MCF 10A (cell line): ENCODE results near the gene SIGLEC8. TPM values are rescaled to one million over a fixed set of nuclear protein-coding genes. Genes with fewer than 3 reads are reported as not detected.
"Not testable (repeated sequence)": the region's sequence is repeated elsewhere in the genome, so short reads cannot be mapped to it uniquely, and the experiment has no call there.

ENCODE experiments used
- BruUV-seq: library from RNA; stranded (reverse); fragments of 400-500 nt; replicated peaks from 2 replicates; lab custom pipeline; 2021; lab: Mats Ljungman, UMichigan
- CTCF ChIA-PET: fragments of 300-600 bp; sonication (Branson Sonifier 250); formaldehyde crosslinking; extraction: SDS; loops from one replicate; lab custom pipeline; 2021; ENCODE audit warnings: antibody characterized with exemption, inconsistent platforms; lab: Yijun Ruan, JAX
- POLR2A ChIA-PET: fragments of 300-600, 350-650 bp; sonication (Branson Sonifier 250); formaldehyde crosslinking; extraction: SDS; loops from one replicate; lab custom pipeline; 2020; ENCODE audit warnings: antibody characterized with exemption, inconsistent platforms; lab: Yijun Ruan, JAX
- DNase-seq: peaks from one replicate; pipeline ENCODE4 v3.0.0-alpha.2; 2018; ENCODE audit not compliant: unreplicated experiment
- H3K27ac Mint-ChIP-seq: one replicate; pipeline ENCODE4 v1.8.0; 2022; ENCODE audit warnings: mild to moderate bottlenecking, low read depth, mixed read lengths; ENCODE audit not compliant: unreplicated experiment
- H3K27me3 Mint-ChIP-seq: one replicate; pipeline ENCODE4 v1.8.0; 2022; ENCODE audit warnings: mixed read lengths; ENCODE audit not compliant: insufficient read depth, unreplicated experiment
- H3K36me3 Mint-ChIP-seq: one replicate; pipeline ENCODE4 v1.8.0; 2022; ENCODE audit warnings: mild to moderate bottlenecking, moderate library complexity, mixed read lengths; ENCODE audit not compliant: insufficient read depth, unreplicated experiment
- H3K4me1 Mint-ChIP-seq: one replicate; pipeline ENCODE4 v1.8.0; 2022; ENCODE audit warnings: mixed read lengths; ENCODE audit not compliant: insufficient read depth, unreplicated experiment
- H3K4me3 Mint-ChIP-seq: one replicate; pipeline ENCODE4 v1.8.0; 2022; ENCODE audit warnings: mild to moderate bottlenecking, moderate library complexity, mixed read lengths; ENCODE audit not compliant: unreplicated experiment
- H3K9me3 Mint-ChIP-seq: one replicate; pipeline ENCODE4 v1.8.0; 2022; ENCODE audit warnings: mixed read lengths; ENCODE audit not compliant: unreplicated experiment
- CTCF ChIP-seq: fragments of 200-600 bp; IDR thresholded peaks from one replicate; pipeline ENCODE4 v1.8.0; 2022; ENCODE audit warnings: antibody characterized with exemption, mild to moderate bottlenecking; ENCODE audit not compliant: unreplicated experiment
- intact Hi-C: fragments of 100-400 bp; cut with micrococcal nuclease; formaldehyde crosslinking; loops from 2 replicates; pipeline ENCODE4 v1.14.1; 2022
- total RNA-seq: library from RNA; stranded (reverse); gene quantifications from 2 replicates; pipeline ENCODE4 v1.2.3, GENCODE V29; 2022

SIGLEC8 gene
- total RNA-seq, 1 experiment from 2014 or later = not detected

DNA sequence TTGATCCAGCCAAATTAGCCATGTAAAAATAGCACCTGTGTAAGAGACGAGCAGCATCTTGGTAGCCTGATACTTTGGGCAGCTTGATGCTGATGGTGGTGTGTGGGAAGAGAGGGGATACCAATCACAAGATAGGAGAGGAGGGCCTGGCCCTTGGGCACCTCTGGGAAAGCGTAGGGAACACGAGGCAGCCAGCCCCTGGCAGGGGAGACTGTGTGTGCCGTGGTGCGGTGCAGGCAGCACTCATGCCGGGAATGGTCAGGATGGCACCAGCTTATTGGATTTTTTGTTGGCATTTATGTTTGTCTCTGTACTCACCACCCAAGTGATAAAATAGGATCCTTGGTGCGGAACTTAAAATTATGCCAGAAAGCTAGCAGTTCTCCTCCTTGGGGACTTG is 10.2 kb downstream of the SIGLEC8 start:
- CTCF ChIA-PET = interaction anchor here (0.7 to 0.9 kb wide), 2 partner anchors 10 to 25 kb away, joined by 3 read pairs; no protein-coding TSS in a partner anchor
- no peaks in the 10 kb centered on the region for H3K36me3 Mint-ChIP-seq

DNA sequence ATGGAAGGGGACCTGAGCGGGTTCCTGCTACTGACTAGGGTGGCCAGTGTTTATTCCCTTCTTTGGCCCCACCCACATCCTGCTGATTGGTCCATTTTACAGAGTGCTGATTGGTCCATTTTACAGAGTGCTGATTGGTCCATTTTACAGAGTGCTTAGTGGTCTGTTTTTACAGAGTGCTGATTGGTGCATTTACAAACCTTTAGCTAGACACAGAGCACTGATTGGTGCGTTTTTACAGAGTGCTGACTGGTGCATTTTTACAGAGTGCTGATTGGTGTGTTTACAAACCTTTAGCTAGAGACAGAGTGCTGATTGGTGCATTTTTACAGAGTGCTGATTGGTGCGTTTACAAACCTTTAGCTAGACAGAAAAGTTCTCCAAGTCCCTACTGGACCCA is 10.7 kb downstream of the SIGLEC8 start:
- BruUV-seq, H3K4me1 Mint-ChIP-seq, POLR2A ChIA-PET, H3K36me3 Mint-ChIP-seq, H3K27ac Mint-ChIP-seq, H3K27me3 Mint-ChIP-seq, intact Hi-C loops, H3K9me3 Mint-ChIP-seq, DNase-seq, H3K4me3 Mint-ChIP-seq: not testable (repeated sequence)
- CTCF ChIA-PET = interaction anchor here (0.6 to 1.8 kb wide), 6 partner anchors 10 to 1898 kb away, joined by 3 to 8 read pairs (median 4); no protein-coding TSS in a partner anchor

More for the DNA sequence above, 10.2 kb downstream of the SIGLEC8 start:
- H3K27me3 Mint-ChIP-seq = peaks cover under 1% of the 10 kb centered on the region
- H3K27ac Mint-ChIP-seq = no peak overlapping the region
- TF ChIP-seq CTCF = no peak
- no peak overlapping the region for H3K4me3 Mint-ChIP-seq
- no peak for DNase-seq
- POLR2A ChIA-PET = no interaction called here
- intact Hi-C loops = no loop called here
- no peaks in the 10 kb centered on the region for H3K4me1 Mint-ChIP-seq
- H3K9me3 Mint-ChIP-seq = peaks cover 8% of the 10 kb centered on the region
- no TSS peak for BruUV-seq

- POLR2A ChIA-PET = interaction anchor here (1.3 kb wide), 1 partner anchor 102 kb away, joined by 3 read pairs; no protein-coding TSS in a partner anchor
- peak; percentile 16 for DNase-seq
- intact Hi-C loops = no loop called here
- no peaks in the 10 kb centered on the region for H3K9me3 Mint-ChIP-seq
- H3K36me3 Mint-ChIP-seq = no peaks in the 10 kb centered on the region
- no TSS peak for BruUV-seq
- H3K4me1 Mint-ChIP-seq = no peaks in the 10 kb centered on the region
- no peak overlapping the region for H3K4me3 Mint-ChIP-seq
- peaks cover 26% of the 10 kb centered on the region for H3K27me3 Mint-ChIP-seq
- no peak for TF ChIP-seq CTCF
- H3K27ac Mint-ChIP-seq = no peak overlapping the region
- CTCF ChIA-PET = interaction anchor here (0.6 to 2.8 kb wide), 11 partner anchors 10 to 988 kb away, joined by 3 to 11 read pairs (median 3); no protein-coding TSS in a partner anchor
Measured at GRCh38 chr19:51441410-51442390, 16.6 kb downstream of the SIGLEC8 start.

DNA sequence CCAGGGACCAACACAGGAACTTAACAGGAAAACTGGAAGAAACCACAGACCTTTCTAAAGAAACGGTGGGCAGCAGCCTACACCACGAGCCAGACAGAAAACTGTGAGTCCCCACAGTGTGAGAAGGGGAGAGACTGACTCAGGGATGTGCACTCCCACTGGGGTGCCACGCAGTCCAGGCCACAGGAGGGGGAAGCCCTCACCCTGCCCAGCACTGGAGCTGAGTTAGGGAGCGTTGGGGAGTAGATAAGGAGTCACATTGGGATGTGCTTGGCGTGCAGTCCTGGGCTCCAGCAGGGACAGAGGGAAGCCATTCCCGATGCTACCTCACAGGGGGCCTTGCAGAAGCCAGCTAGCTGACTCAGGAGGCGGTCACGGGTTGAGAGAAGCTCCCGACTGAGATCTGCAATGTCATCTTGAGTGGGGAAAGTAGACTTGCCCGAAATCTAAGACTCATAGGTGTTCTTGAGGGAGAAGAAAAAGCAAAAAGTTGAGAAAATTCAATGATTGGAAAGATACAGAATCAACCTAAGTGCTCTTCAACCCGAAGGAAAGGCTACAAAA is 17.3 kb downstream of the SIGLEC8 start:
- no peak for DNase-seq
- BruUV-seq = no TSS peak
- no peak overlapping the region for H3K4me3 Mint-ChIP-seq
- no peaks in the 10 kb centered on the region for H3K9me3 Mint-ChIP-seq
- ChIA-PET CTCF (interaction anchor here (0.6 to 4.6 kb wide), 6 partner anchors 19 to 989 kb away, joined by 3 to 21 read pairs (median 3); no protein-coding TSS in a partner anchor), POLR2A (interaction anchor here (1.3 kb wide), 1 partner anchor 101 kb away, joined by 3 read pairs; no protein-coding TSS in a partner anchor)
- no peak overlapping the region for H3K27ac Mint-ChIP-seq
- TF ChIP-seq CTCF = no peak
- H3K36me3 Mint-ChIP-seq = no peaks in the 10 kb centered on the region
- intact Hi-C loops = no loop called here
- no peaks in the 10 kb centered on the region for H3K4me1 Mint-ChIP-seq
- peaks cover 26% of the 10 kb centered on the region for H3K27me3 Mint-ChIP-seq
